Measurements from ENCODE around the gene TXNDC17. TPM values are rescaled to one million over a fixed set of nuclear protein-coding genes. Genes with fewer than 3 reads are reported as not detected.

TXNDC17 gene
- total and polyA plus RNA-seq, 7 donors = 37.3 to 703 (median 152) TPM

DNA sequence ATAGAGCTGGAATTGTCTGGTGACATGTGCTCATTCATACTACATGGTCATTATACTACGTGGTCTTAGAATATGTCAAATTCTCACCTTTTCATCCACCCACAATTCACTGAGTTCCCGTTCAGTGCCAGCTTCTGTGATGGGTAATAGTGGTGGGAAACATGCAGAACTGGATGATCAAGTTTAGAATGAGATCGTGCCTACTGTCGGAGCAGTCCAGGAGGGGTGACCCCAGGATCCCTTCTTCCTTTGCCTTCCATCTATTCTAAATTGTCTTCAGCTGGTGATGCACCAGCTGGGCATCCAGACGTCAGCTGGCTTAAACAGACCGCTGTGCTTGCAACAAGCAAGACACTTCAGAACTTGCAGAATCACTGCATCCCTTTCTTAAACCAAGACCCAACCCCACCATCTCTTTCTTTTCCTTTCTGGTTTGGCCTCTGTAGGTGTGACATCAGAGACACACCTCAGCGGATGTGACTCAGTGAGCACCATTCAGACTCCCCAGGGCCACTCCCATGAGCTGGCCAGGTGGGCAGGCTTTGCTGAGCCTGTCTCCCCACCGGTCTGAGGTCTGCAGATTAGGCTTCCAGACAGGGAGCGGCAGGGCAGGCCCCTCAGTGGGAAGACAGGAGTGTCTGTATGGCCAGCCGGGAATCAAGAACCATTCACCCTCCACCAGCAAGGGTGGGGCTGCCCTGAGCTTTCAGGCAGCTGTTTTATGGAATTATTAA, 28.8 kb downstream of the TXNDC17 start:
- intact Hi-C loops (cut with DNase I) = loop anchor here (5.0 kb wide), 2 partner anchors 243 to 333 kb away; no protein-coding TSS in a partner anchor
- WGBS, 2 donors = 48 to 80% methylated on average over 10 of the region's 10 CpGs
- H3K36me3 ChIP-seq = no peaks in the 10 kb centered on the region
- no peaks in the 10 kb centered on the region for H3K4me1 ChIP-seq
- TF ChIP-seq EP300 (IDR thresholded peaks at IDR 0.05) (no peak), CTCF (IDR thresholded peaks at IDR 0.05) (no peak), POLR2AphosphoS5 (IDR thresholded peaks at IDR 0.05) (no peak), POLR2A (IDR thresholded peaks at IDR 0.05) (no peak)
- H3K27ac ChIP-seq = no peak overlapping the region
- no peak for DNase-seq
- no peak overlapping the region for H3K4me3 ChIP-seq
- peaks cover 0 to 6% (median 0%) of the 10 kb centered on the region in 3 donors for H3K27me3 ChIP-seq
- H3K9me3 ChIP-seq = no peaks in the 10 kb centered on the region

- intact Hi-C loops (cut with DNase I) = no loop called here
- WGBS, 2 donors = 91 to 92% methylated on average over 8 of the region's 8 CpGs
- Histone ChIP-seq H3K27me3 (peaks cover 0 to 6% (median 0%) of the 10 kb centered on the region in 3 donors), H3K36me3 (no peaks in the 10 kb centered on the region), H3K27ac (no peak overlapping the region), H3K9me3 (no peaks in the 10 kb centered on the region), H3K4me3 (no peak overlapping the region), H3K4me1 (no peaks in the 10 kb centered on the region)
- no peak for DNase-seq
- no peak for TF ChIP-seq POLR2AphosphoS5 (IDR thresholded peaks at IDR 0.05)
- no peak for TF ChIP-seq EP300 (IDR thresholded peaks at IDR 0.05)
- no peak for TF ChIP-seq CTCF (IDR thresholded peaks at IDR 0.05)
- no peak for TF ChIP-seq POLR2A (IDR thresholded peaks at IDR 0.05)
Measured at GRCh38 chr17:6670571-6670970, 29.7 kb downstream of the TXNDC17 start.

GRCh38 chr17:6670999-6671398, 30.1 kb downstream of the TXNDC17 start:
- DNase-seq = no peak
- H3K27ac ChIP-seq = no peak overlapping the region
- no peaks in the 10 kb centered on the region for H3K4me1 ChIP-seq
- intact Hi-C loops (cut with DNase I) = no loop called here
- no peaks in the 10 kb centered on the region for H3K36me3 ChIP-seq
- peaks cover 0 to 6% (median 0%) of the 10 kb centered on the region in 3 donors for H3K27me3 ChIP-seq
- WGBS, 2 donors = 83 to 91% methylated on average over 6 of the region's 6 CpGs
- H3K4me3 ChIP-seq = no peak overlapping the region
- no peaks in the 10 kb centered on the region for H3K9me3 ChIP-seq
- TF ChIP-seq POLR2A (IDR thresholded peaks at IDR 0.05) = no peak
- no peak for TF ChIP-seq POLR2AphosphoS5 (IDR thresholded peaks at IDR 0.05)
- no peak for TF ChIP-seq EP300 (IDR thresholded peaks at IDR 0.05)
- no peak for TF ChIP-seq CTCF (IDR thresholded peaks at IDR 0.05)

GRCh38 chr17:6671431-6671830, 30.6 kb downstream of the TXNDC17 start:
- DNase-seq = no peak
- Histone ChIP-seq H3K36me3 (no peaks in the 10 kb centered on the region), H3K4me3 (no peak overlapping the region), H3K4me1 (no peaks in the 10 kb centered on the region), H3K9me3 (no peaks in the 10 kb centered on the region), H3K27me3 (peaks cover 0 to 6% (median 0%) of the 10 kb centered on the region in 3 donors), H3K27ac (no peak overlapping the region)
- TF ChIP-seq EP300 (IDR thresholded peaks at IDR 0.05) (no peak), POLR2A (IDR thresholded peaks at IDR 0.05) (no peak), POLR2AphosphoS5 (IDR thresholded peaks at IDR 0.05) (no peak)
- intact Hi-C loops (cut with DNase I) = no loop called here
- WGBS, 2 donors = 80 to 88% methylated on average over 7 of the region's 7 CpGs

GRCh38 chr17:6674586-6674985, 33.7 kb downstream of the TXNDC17 start:
- TF ChIP-seq EP300 (IDR thresholded peaks at IDR 0.05) = no peak
- intact Hi-C loops (cut with DNase I) = no loop called here

More at GRCh38 chr17:6674586-6674985, 33.7 kb downstream of the TXNDC17 start:
- DNase-seq = no peak
- H3K27ac ChIP-seq = no peak overlapping the region
- no peaks in the 10 kb centered on the region for H3K4me1 ChIP-seq
- H3K4me3 ChIP-seq = no peak overlapping the region
- peaks cover 0 to 27% (median 0%) of the 10 kb centered on the region in 3 donors for H3K27me3 ChIP-seq
- no peaks in the 10 kb centered on the region for H3K9me3 ChIP-seq
- 94 to 95% methylated on average over 13 of the region's 13 CpGs for WGBS, 2 donors
- H3K36me3 ChIP-seq = no peaks in the 10 kb centered on the region

Data from sigmoid colon (tissue), 7 donors.